GM12878 (cell line): ENCODE data around the gene CLIC5.

Source experiments
- BHLHE40 ChIP-seq, 2 experiments: fragments of 450-650 bp in 1 of 2; IDR thresholded peaks; 2 replicates each; pipeline ENCODE4 v1.6.1; 2011 to 2017; ENCODE audit warnings: low read depth in 2 of 2, borderline replicate concordance in 1 of 2, improper control_type of control experiment in 1 of 2, low read length in 1 of 2, mild to moderate bottlenecking in 1 of 2
- CREM ChIP-seq: IDR thresholded peaks from 2 replicates; pipeline ENCODE4 v1.6.1; 2014; ENCODE audit warnings: antibody characterized with exemption, low read depth
- CTCF ChIP-seq, 3 experiments: IDR thresholded peaks in 2 of 3; conservative IDR thresholded peaks in 1 of 3; 2 replicates each; pipeline ENCODE4 v1.5.1; 2011; ENCODE audit warnings: low read depth in 3 of 3, low read length in 3 of 3, mild to moderate bottlenecking in 3 of 3, control low read depth in 2 of 3, moderate library complexity in 2 of 3, inconsistent platforms in 1 of 3, mixed read lengths in 1 of 3; ENCODE audit not compliant: control insufficient read depth in 2 of 3, insufficient read depth in 1 of 3; ENCODE audit errors: extremely low read depth in 1 of 3
- EP300 ChIP-seq, 2 experiments: fragments of 150-350 bp in 1 of 2; IDR thresholded peaks; 2 replicates each; pipeline ENCODE4 v1.6.1; 2011 to 2012; ENCODE audit warnings: low read depth in 2 of 2, low read length in 2 of 2, borderline replicate concordance in 1 of 2, improper control_type of control experiment in 1 of 2, inconsistent platforms in 1 of 2; ENCODE audit not compliant: control insufficient read depth in 1 of 2
- GATAD2B ChIP-seq: fragments of 450-650 bp; conservative IDR thresholded peaks from 2 replicates; pipeline ENCODE4 v1.6.1; 2017; ENCODE audit warnings: low read depth, mild to moderate bottlenecking, moderate library complexity
- KDM1A ChIP-seq: fragments of 200-600 bp; sonication (generic); IDR thresholded peaks from 2 replicates; pipeline ENCODE4 v1.6.1; 2016; ENCODE audit warnings: borderline replicate concordance
- MXI1 ChIP-seq: fragments of 150-350 bp; IDR thresholded peaks from 2 replicates; pipeline ENCODE4 v1.6.1; 2011; ENCODE audit warnings: low read depth, mild to moderate bottlenecking, inconsistent platforms, low read length, improper control_type of control experiment
- MYC ChIP-seq: IDR thresholded peaks from 2 replicates; pipeline ENCODE4 v1.6.1; 2011; ENCODE audit warnings: mild to moderate bottlenecking, low read length, moderate library complexity, inconsistent platforms; ENCODE audit not compliant: insufficient read depth, insufficient replicate concordance, insufficient read length, severe bottlenecking
- NFYB ChIP-seq: IDR thresholded peaks from 2 replicates; pipeline ENCODE4 v1.6.1; 2011; ENCODE audit warnings: low read depth, mild to moderate bottlenecking, low read length, improper control_type of control experiment, moderate library complexity; ENCODE audit not compliant: insufficient read depth
- POLR2A ChIP-seq: IDR thresholded peaks from 2 replicates; pipeline ENCODE4 v1.6.1; 2011; ENCODE audit warnings: low read depth, mild to moderate bottlenecking, low read length
- SMC3 ChIP-seq: IDR thresholded peaks from 2 replicates; pipeline ENCODE4 v1.6.1; 2011; ENCODE audit warnings: low read length, improper control_type of control experiment, borderline replicate concordance
- ZNF592 ChIP-seq: fragments of 450-650 bp; IDR thresholded peaks from 2 replicates; pipeline ENCODE4 v1.6.1; 2017; ENCODE audit warnings: mild to moderate bottlenecking, moderate library complexity
- ZNF687 ChIP-seq: fragments of 450-650 bp; IDR thresholded peaks from 2 replicates; pipeline ENCODE4 v1.6.1; 2017; ENCODE audit warnings: mild to moderate bottlenecking, moderate library complexity

GRCh38 chr6:46010771-46011170 is 4.9 kb downstream of the CLIC5 start:
- TF ChIP-seq POLR2A: no peak
- no peak for TF ChIP-seq MXI1
- no peak for TF ChIP-seq CTCF (IDR thresholded peaks at IDR 0.05 in 2 of 3, conservative IDR thresholded peaks at IDR 0.05 in 1 of 3; ENCODE audit: control insufficient read depth in 2 of 3, extremely low read depth in 1 of 3, insufficient read depth in 1 of 3, low read depth in 3 of 3, low read length in 3 of 3)
- TF ChIP-seq BHLHE40 (IDR thresholded peaks at IDR 0.05; ENCODE audit: borderline replicate concordance in 1 of 2, low read depth in 2 of 2, low read length in 1 of 2): no peak
- no peak for TF ChIP-seq CREM
- TF ChIP-seq MYC: no peak
- TF ChIP-seq ZNF592: no peak
- no peak for TF ChIP-seq KDM1A
- TF ChIP-seq ZNF687: no peak
- TF ChIP-seq NFYB: no peak
- TF ChIP-seq EP300 (IDR thresholded peaks at IDR 0.05; ENCODE audit: borderline replicate concordance in 1 of 2, control insufficient read depth in 1 of 2, low read depth in 2 of 2, low read length in 2 of 2): no peak
- no peak for TF ChIP-seq SMC3
- TF ChIP-seq GATAD2B: no peak
